Neural crest cell (in vitro differentiated cells): ENCODE data around the gene KRT5. TPM values are rescaled to one million over a fixed set of nuclear protein-coding genes. Genes with fewer than 3 reads are reported as not detected.
"Not testable (repeated sequence)": the region's sequence is repeated elsewhere in the genome, so short reads cannot be mapped to it uniquely, and the experiment has no call there.

ENCODE experiments used
- DNase-seq: peaks from one replicate; pipeline ENCODE4 v3.0.0; 2021; ENCODE audit warnings: low read depth, mixed read lengths, low spot score
- H3K27ac Mint-ChIP-seq: one replicate; pipeline ENCODE4 v1.8.0; 2021; ENCODE audit warnings: mild to moderate bottlenecking, mixed read lengths; ENCODE audit not compliant: unreplicated experiment
- H3K27me3 Mint-ChIP-seq: 2 replicates; pipeline ENCODE4 v1.8.0; 2021; ENCODE audit warnings: low read depth, mild to moderate bottlenecking, mixed read lengths
- H3K36me3 Mint-ChIP-seq: 2 replicates; pipeline ENCODE4 v1.8.0; 2021; ENCODE audit warnings: low read depth, mild to moderate bottlenecking, mixed read lengths
- H3K4me1 Mint-ChIP-seq: 2 replicates; pipeline ENCODE4 v1.8.0; 2021; ENCODE audit warnings: mixed read lengths
- H3K4me3 Mint-ChIP-seq: one replicate; pipeline ENCODE4 v1.8.0; 2021; ENCODE audit warnings: mild to moderate bottlenecking, mixed read lengths
- H3K9me3 Mint-ChIP-seq: 2 replicates; pipeline ENCODE4 v1.8.0; 2021; ENCODE audit warnings: mixed read lengths
- CTCF ChIP-seq: fragments of 200-600 bp; sonication (generic); conservative IDR thresholded peaks from 2 replicates; pipeline ENCODE4 v1.5.0; 2021; ENCODE audit warnings: antibody characterized with exemption, mild to moderate bottlenecking
- total RNA-seq: library from RNA; stranded (reverse); gene quantifications from 2 replicates; pipeline ENCODE4 v1.2.1, GENCODE V29; 2021

KRT5 gene
- total RNA-seq, 1 donor from 2014 or later, result not detected

DNA sequence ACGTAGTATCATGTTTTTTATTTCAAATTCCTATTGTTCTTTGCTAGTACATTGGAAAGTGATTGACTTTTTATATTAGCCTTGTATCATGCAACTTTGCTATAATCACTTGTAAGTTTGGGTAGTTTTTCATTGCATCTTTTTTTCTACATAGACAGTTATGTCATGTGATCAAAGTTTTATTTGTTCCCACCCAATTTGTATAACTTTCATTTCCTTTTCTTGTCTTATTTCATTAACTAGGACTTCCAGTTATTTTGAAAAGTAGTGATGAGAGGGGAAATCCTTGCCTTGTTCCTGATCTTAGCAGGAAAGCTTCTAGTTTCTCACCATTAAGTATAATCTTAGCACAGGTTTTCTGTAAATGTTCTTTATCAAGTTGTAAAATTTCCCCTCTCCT is 17.3 kb downstream of the KRT5 start:
- H3K4me3 Mint-ChIP-seq, result no peak overlapping the region
- no peak overlapping the region for H3K27ac Mint-ChIP-seq
- no peaks in the 10 kb centered on the region for H3K4me1 Mint-ChIP-seq
- peaks cover 20% of the 10 kb centered on the region for H3K27me3 Mint-ChIP-seq
- no peak for DNase-seq
- peaks cover 3% of the 10 kb centered on the region for H3K9me3 Mint-ChIP-seq
- H3K36me3 Mint-ChIP-seq, result no peaks in the 10 kb centered on the region
- TF ChIP-seq CTCF, result no peak

- no peak for DNase-seq
- TF ChIP-seq CTCF, result no peak
- Mint-ChIP-seq H3K4me1 (no peaks in the 10 kb centered on the region), H3K27ac (no peak overlapping the region), H3K9me3 (peaks cover 3% of the 10 kb centered on the region), H3K4me3 (no peak overlapping the region), H3K36me3 (no peaks in the 10 kb centered on the region), H3K27me3 (peaks cover 12% of the 10 kb centered on the region)
These were observed 18.7 kb downstream of the KRT5 start for GRCh38 chr12:52501490-52501889.

DNA sequence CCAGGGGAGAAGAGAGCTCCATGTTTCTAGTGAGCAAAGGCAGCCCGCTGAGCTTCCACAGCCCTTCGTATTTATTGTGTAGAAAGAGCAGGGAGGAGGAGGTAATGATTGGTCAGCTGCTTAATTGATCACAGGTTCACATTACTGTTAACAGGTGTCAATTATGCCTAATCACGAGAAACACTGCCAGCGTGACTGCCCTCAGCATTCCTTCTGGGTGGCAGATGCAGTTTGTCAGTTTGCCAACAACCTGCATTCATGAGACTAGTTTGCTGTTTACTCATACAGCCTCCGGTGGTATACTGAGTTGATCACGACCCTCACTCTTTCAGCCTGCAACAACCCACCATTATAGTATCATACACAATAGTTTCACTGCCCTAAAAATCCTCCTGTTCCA is 19.6 kb downstream of the KRT5 start:
- H3K36me3 Mint-ChIP-seq, H3K27ac Mint-ChIP-seq, H3K4me3 Mint-ChIP-seq, H3K9me3 Mint-ChIP-seq, DNase-seq, H3K4me1 Mint-ChIP-seq: not testable (repeated sequence)
- H3K27me3 Mint-ChIP-seq, result peaks cover 14% of the 10 kb centered on the region

DNA sequence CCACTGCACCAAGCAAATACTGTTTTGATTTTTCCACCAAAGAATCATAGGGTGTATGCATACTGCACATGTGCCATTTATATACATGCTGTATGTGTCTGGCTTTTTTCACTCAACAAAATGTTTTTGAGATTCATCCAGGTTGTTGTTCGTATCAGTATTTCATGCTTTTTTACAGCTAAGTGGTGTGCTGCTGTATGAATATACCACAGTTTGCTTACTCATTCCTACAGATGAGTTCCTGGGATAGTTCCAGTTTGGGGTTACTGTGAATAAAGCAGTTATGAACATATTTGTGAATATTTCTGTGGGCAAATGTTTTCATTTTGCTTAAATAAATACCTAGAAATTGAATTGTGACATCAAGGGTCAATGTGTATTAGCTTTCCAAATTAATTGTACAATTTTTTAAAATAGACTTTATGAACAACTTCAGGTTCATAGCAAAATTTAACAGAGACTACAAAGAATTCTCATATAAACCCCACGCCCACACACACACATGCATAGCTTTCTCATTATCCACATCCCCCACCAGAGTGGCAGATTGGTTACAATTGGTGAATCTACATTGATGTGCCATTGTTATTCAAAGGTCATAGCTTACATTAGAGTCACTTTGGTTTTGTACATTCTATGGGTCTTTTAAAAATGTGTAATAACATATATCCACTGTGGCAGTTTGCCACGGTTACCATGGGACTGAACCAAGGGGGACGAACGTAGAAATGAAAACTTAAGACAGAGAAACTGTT is 20.2 kb downstream of the KRT5 start:
- Mint-ChIP-seq H3K27ac (no peak overlapping the region), H3K4me1 (no peaks in the 10 kb centered on the region), H3K27me3 (peaks cover 15% of the 10 kb centered on the region), H3K9me3 (peaks cover 3% of the 10 kb centered on the region), H3K36me3 (no peaks in the 10 kb centered on the region), H3K4me3 (no peak overlapping the region)
- no peak for TF ChIP-seq CTCF
- no peak for DNase-seq

GRCh38 chr12:52498946-52499345 is 21.2 kb downstream of the KRT5 start:
- Mint-ChIP-seq H3K9me3 (peaks cover 3% of the 10 kb centered on the region), H3K27ac (no peak overlapping the region), H3K27me3 (peaks cover 22% of the 10 kb centered on the region), H3K36me3 (no peaks in the 10 kb centered on the region), H3K4me1 (no peaks in the 10 kb centered on the region), H3K4me3 (no peak overlapping the region)
- no peak for TF ChIP-seq CTCF
- DNase-seq, result no peak

GRCh38 chr12:52497975-52498374 is 22.2 kb downstream of the KRT5 start:
- Mint-ChIP-seq H3K4me3 (no peak overlapping the region), H3K36me3 (no peaks in the 10 kb centered on the region), H3K4me1 (no peaks in the 10 kb centered on the region), H3K27me3 (peaks cover 26% of the 10 kb centered on the region), H3K9me3 (peaks cover 3% of the 10 kb centered on the region), H3K27ac (no peak overlapping the region)
- no peak for DNase-seq
- no peak for TF ChIP-seq CTCF
